ENCODE data around the gene PHLDB2. TPM values are rescaled to one million over a fixed set of nuclear protein-coding genes. Genes with fewer than 3 reads are reported as not detected.

The PHLDB2 gene
- total and polyA plus RNA-seq, 2 of the 8 experiments (the other 6 are each of a cell fraction or from before 2014, with no cell fraction given), result 5.8 to 22.6 TPM

GRCh38 chr3:112009670-112010069 is 150.6 kb downstream of the PHLDB2 start:
- Histone ChIP-seq H2BK5ac (ENCODE audit: low read depth, low read length) (no peak overlapping the region), H2BK20ac (ENCODE audit: low read length) (no peak overlapping the region), H3K27ac (ENCODE audit: low read depth, low read length) (no peak overlapping the region), H3K23me2 (ENCODE audit: low read depth, low read length) (no peaks in the 10 kb centered on the region; the same call in 1 of the 2 replicates), H3K79me2 (ENCODE audit: control insufficient read depth in 1 of 2, insufficient read depth in 2 of 2, low read length in 2 of 2) (no peaks in the 10 kb centered on the region), H3K79me1 (ENCODE audit: low read depth, low read length) (no peaks in the 10 kb centered on the region), H3K9me3 (ENCODE audit: insufficient read depth in 2 of 2, low read depth in 1 of 2, low read length in 1 of 2) (no peaks in the 10 kb centered on the region), H4K91ac (replicated peaks; ENCODE audit: insufficient read length, low read length) (no peak overlapping the region), H2AFZ (ENCODE audit: low read length) (no peak overlapping the region), H4K5ac (ENCODE audit: insufficient read length, low read depth, low read length) (no peak overlapping the region), H3K23ac (ENCODE audit: insufficient read length) (no peak overlapping the region), H2BK12ac (ENCODE audit: low read depth, low read length) (no peak overlapping the region), H3K4me1 (replicated peaks in 1 of 4; ENCODE audit: control insufficient read depth in 3 of 4, insufficient read depth in 4 of 4, low read length in 3 of 4) (no peaks in the 10 kb centered on the region), H2BK120ac (replicated peaks; ENCODE audit: low read depth, low read length) (no peak overlapping the region), H3K4ac (replicated peaks; ENCODE audit: insufficient read length, low read depth, low read length) (no peak overlapping the region), H3K4me3 (ENCODE audit: extremely low read depth in 1 of 4, insufficient read depth in 2 of 4, low read depth in 3 of 4, low read length in 4 of 4) (no peak overlapping the region), H3K18ac (ENCODE audit: extremely low read depth, low read length) (no peak overlapping the region), H3K36me3 (ENCODE audit: control insufficient read depth in 2 of 4, insufficient read depth in 4 of 4, low read length in 3 of 4) (peaks cover 0 to 3% (median 0%) of the 10 kb centered on the region in 4 experiments; a peak in 1 of 8 replicates), H3K14ac (ENCODE audit: insufficient read length) (no peak overlapping the region), H2AK5ac (ENCODE audit: low read depth, low read length) (no peak overlapping the region), H3K56ac (replicated peaks; ENCODE audit: insufficient read length, low read depth, low read length) (no peak overlapping the region), H4K20me1 (replicated peaks in 1 of 2; ENCODE audit: control insufficient read depth in 1 of 2, insufficient read depth in 2 of 2, low read length in 2 of 2) (no peaks in the 10 kb centered on the region), H4K8ac (ENCODE audit: extremely low read depth, insufficient read depth, low read length) (no peak overlapping the region), H3K27me3 (replicated peaks in 1 of 4; ENCODE audit: control insufficient read depth in 3 of 4, extremely low read depth in 1 of 4, insufficient read depth in 3 of 4, low read length in 3 of 4) (no peaks in the 10 kb centered on the region), H3K4me2 (ENCODE audit: insufficient read depth in 1 of 2, low read depth in 2 of 2, low read length in 2 of 2) (no peak overlapping the region), H3K9ac (replicated peaks in 1 of 4; ENCODE audit: extremely low read depth in 1 of 4, low read depth in 3 of 4, low read length in 3 of 4) (no peak overlapping the region), H2BK15ac (ENCODE audit: low read length) (no peak overlapping the region)
- FAIRE-seq, result no peak
- DNase-seq (ENCODE audit: low read depth in 1 of 2, low spot score in 2 of 2), result no peak
- CTCF ChIA-PET (ENCODE audit: partially characterized antibody), result interaction anchor here (0.7 to 12.0 kb wide), 4 partner anchors 14 to 340 kb away, joined by 3 to 384 read pairs (median 42); partner anchors contain the start of gene TAGLN3
- POLR2A ChIA-PET (ENCODE audit: partially characterized antibody), result interaction anchor here (3.2 kb wide), 1 partner anchor 10 kb away, joined by 13 read pairs; the partner anchor contains the start of gene TAGLN3
- 91% methylated on average over 2 of the region's 2 CpGs; no CpG with 5 or more reads in 1 of the 2 experiments for WGBS, 2 experiments (ENCODE audit: extremely low coverage in 1 of 2, insufficient coverage in 1 of 2, insufficient read length in 1 of 2, insufficient replicate concordance in 2 of 2, low coverage in 1 of 2, low lambda C conversion rate in 2 of 2, missing lambda C conversion rate in 1 of 2)
- no peak for TF ChIP-seq BCL11A (IDR thresholded peaks at IDR 0.05; ENCODE audit: low read depth in 2 of 2, low read length in 2 of 2)
- TF ChIP-seq CHD1 (IDR thresholded peaks at IDR 0.05; ENCODE audit: low read depth, low read length), result no peak
- TF ChIP-seq EP300 (IDR thresholded peaks at IDR 0.05; ENCODE audit: borderline replicate concordance in 1 of 2, low read depth in 2 of 2, low read length in 2 of 2), result no peak
- TF ChIP-seq ASH2L (IDR thresholded peaks at IDR 0.05; ENCODE audit: low read length), result no peak
- no peak for TF ChIP-seq TBP (IDR thresholded peaks at IDR 0.05; ENCODE audit: low read depth, low read length)
- TF ChIP-seq RBBP5 (IDR thresholded peaks at IDR 0.05; ENCODE audit: borderline replicate concordance, low read depth, low read length), result no peak
- TF ChIP-seq E2F6 (IDR thresholded peaks at IDR 0.05), result no peak
- TF ChIP-seq BACH1 (IDR thresholded peaks at IDR 0.05; ENCODE audit: low read length), result no peak

Measured in H1 (cell line).